Fibroblast of skin of back (primary cell): ENCODE measurements around the gene CTDSP1.

Source experiments
- DNase-seq: peaks from one replicate; pipeline ENCODE4 v3.0.0-alpha.2; 2013

The CTDSP1 gene

GRCh38 chr2:218383892-218384519, 15.7 kb upstream of the CTDSP1 start:
- DNase-seq = no peak

DNA sequence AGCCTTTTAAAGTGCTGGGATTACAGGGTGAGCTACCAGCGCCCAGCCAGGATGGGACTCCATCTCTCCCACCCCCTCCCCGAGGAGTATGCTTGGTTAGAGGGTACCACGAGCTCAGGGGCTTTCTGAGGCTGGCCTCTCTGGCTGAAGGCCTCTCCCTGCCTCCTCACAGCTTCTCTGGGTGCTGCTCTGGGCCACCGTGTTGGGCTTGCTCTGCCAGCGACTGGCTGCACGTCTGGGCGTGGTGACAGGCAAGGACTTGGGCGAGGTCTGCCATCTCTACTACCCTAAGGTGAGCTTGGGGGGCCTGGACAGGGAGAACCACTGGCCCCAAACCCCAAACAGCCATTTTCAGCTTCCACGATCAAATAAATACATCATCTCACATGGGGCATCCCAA, 14.7 kb upstream of the CTDSP1 start:
- no peak for DNase-seq

DNA sequence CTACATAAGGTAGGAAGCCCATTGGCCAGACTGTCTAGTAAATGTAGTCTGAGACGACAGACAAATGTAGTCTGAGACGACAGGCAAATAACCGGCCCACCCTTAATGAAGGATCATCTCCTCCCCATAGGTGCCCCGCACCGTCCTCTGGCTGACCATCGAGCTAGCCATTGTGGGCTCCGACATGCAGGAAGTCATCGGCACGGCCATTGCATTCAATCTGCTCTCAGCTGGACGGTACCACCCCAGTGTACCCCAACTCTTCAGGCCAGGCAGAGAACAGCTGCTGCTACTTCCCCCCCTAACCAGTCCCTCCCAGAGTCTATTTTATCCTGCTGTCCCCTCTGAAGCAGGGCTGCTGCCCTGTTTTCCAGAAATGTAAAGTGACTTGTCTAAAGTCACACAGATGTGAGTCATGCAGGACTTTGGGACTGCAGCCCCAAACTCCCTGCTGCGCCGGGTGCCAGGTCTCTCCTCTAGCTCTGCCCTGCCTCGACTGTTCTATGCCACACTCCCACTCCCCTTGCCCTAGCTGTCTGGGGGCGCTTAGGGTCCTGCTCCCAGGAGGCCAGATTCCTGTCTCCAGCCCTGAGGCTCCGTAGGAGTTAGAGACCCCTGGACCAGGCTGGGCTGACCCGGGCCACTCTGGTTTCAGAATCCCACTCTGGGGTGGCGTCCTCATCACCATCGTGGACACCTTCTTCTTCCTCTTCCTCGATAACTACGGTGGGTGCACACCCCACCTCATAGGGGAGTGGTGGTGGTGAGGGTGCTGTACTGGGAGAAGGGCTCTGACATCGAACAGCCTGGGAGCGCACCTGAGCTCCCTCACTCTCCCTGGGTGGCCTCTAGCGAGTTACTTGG, 12.9 kb upstream of the CTDSP1 start:
- DNase-seq = no peak

GRCh38 chr2:218387369-218388194, 12.1 kb upstream of the CTDSP1 start:
- peak; percentile 57 for DNase-seq

GRCh38 chr2:218389333-218390150, 10.1 kb upstream of the CTDSP1 start:
- DNase-seq = no peak

DNA sequence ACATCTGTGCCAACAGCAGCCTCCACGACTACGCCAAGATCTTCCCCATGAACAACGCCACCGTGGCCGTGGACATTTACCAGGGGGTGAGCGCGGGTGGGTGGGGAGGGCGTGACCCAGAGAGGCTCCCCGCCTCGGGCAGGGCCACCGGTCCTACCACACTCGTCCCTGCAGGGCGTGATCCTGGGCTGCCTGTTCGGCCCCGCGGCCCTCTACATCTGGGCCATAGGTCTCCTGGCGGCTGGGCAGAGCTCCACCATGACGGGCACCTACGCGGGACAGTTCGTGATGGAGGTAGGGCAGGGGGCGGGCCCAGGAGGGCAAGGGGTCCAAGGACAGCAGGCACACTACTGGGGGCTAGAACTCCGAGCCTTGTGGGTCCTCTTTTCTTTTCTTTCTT, 8.5 kb upstream of the CTDSP1 start:
- no peak for DNase-seq

DNA sequence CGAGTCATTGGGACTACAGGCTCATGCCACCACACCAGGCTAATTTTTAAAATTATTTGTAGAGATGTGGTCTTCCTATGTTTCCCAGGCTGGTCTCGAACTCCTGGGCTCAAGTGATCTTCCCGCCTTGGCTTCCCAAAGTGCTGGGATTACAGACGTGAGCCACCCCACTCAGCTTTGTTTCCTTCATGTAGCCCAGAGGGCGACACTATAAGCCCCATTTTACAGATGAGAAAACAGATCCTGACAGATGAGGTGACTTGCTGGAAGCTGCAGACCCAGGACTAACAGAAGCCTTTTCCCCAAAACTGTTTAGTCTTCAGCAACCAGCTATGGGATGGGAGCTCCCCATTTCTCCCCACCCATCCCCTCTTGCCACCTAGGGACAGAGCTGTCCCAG, 7.2 kb upstream of the CTDSP1 start:
- no peak for DNase-seq

GRCh38 chr2:218392891-218393462, 6.7 kb upstream of the CTDSP1 start:
- no peak for DNase-seq

- DNase-seq = no peak
Observed at GRCh38 chr2:218393750-218394290, 5.8 kb upstream of the CTDSP1 start.

GRCh38 chr2:218394298-218395089, 5.2 kb upstream of the CTDSP1 start:
- no peak for DNase-seq

GRCh38 chr2:218395090-218395444, 4.6 kb upstream of the CTDSP1 start:
- no peak for DNase-seq

DNA sequence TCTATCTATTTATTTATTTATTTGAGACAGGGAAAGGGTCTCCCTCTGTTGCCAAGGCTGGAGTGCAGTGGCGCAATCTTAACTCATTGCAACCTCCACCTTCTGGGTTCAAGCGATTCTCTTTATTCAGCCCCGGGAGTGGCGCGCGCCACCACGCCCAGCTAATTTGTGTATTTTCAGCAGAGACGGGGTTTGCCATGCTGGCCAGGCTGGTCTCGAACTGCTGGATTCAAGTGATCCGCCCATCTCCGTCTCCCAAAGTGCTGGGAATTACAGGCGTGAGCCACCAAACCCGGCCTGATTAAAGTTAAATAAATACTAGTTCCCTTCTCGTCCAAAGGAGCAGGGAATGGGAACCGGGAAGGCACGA, 4.2 kb upstream of the CTDSP1 start:
- DNase-seq = no peak

- peak; percentile 96 for DNase-seq
Observed at GRCh38 chr2:218395826-218396687, 3.6 kb upstream of the CTDSP1 start.

GRCh38 chr2:218396688-218397462, 2.8 kb upstream of the CTDSP1 start:
- DNase-seq = peak; percentile 88

- DNase-seq = no peak
Observed at GRCh38 chr2:218397463-218397819, 2.2 kb upstream of the CTDSP1 start.

DNA sequence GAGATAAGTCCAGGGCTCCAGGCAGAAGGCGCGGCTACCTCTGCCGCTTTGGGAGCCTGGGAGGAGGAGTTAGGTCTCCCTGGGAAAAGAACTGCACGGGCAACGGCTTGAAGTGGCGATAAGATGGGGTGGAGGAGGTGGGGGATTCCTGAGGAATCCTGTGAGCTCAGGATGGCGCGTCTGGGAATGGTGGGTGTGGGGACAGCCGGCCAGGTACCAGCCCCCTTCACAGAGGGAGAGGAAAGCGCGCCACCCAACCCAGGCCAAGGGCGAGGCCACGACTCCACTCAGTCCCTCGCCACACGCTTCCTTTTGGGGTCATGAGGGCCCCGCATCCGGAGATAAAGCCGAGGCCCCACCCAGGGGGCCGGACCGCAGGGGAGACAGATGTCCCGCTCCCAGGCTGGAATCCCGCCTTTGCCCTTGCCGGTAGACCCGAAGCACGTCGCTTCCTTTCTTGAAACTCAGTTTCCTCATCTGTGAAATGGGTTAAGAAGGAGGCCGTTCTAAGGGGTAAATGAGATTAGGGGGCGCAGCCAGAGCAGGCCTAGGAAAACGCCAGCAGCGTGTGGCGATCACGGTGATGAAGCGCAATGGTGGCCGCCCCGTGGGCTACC, 1.7 kb upstream of the CTDSP1 start:
- peak; percentile 92 for DNase-seq

- DNase-seq = peak; percentile 90
Observed at GRCh38 chr2:218398437-218399390, 954 bp upstream of the CTDSP1 start.
